GM20000 (cell line): ENCODE results near the gene SHISA4.
"Not testable (repeated sequence)": the region's sequence is repeated elsewhere in the genome, so short reads cannot be mapped to it uniquely, and the experiment has no call there.

Experiments used
- DNase-seq: peaks from one replicate; pipeline ENCODE4 v3.0.0; 2012; ENCODE audit warnings: low spot score
- CTCF ChIP-seq: IDR thresholded peaks from 2 replicates; pipeline ENCODE4 v1.5.1; 2012; ENCODE audit warnings: mild to moderate bottlenecking, control low read depth; ENCODE audit errors: extremely low read depth, missing control alignments

SHISA4 gene

GRCh38 chr1:201847150-201847549 lies 41.5 kb upstream of the SHISA4 start:
- no peak for TF ChIP-seq CTCF
- no peak for DNase-seq

GRCh38 chr1:201848230-201848629 lies 40.5 kb upstream of the SHISA4 start:
- no peak for DNase-seq
- no peak for TF ChIP-seq CTCF

- TF ChIP-seq CTCF: no peak
- DNase-seq: no peak
Observed at GRCh38 chr1:201849372-201850052, 39.2 kb upstream of the SHISA4 start.

- TF ChIP-seq CTCF: no peak
- no peak for DNase-seq
Observed at GRCh38 chr1:201850053-201850397, 38.7 kb upstream of the SHISA4 start.

GRCh38 chr1:201851949-201852348 lies 36.7 kb upstream of the SHISA4 start:
- no peak for DNase-seq
- no peak for TF ChIP-seq CTCF

GRCh38 chr1:201856722-201857121 lies 32.0 kb upstream of the SHISA4 start:
- not testable (repeated sequence) for DNase-seq

GRCh38 chr1:201859424-201859823 lies 29.3 kb upstream of the SHISA4 start:
- no peak for TF ChIP-seq CTCF
- DNase-seq: no peak

GRCh38 chr1:201861448-201861847 lies 27.2 kb upstream of the SHISA4 start:
- no peak for DNase-seq
- no peak for TF ChIP-seq CTCF
